Transverse colon (tissue), 4 donors: Measurements from ENCODE around the gene CRB2.

Experiments used
- EP300 ChIP-seq: sonication (generic); formaldehyde crosslinking; IDR thresholded peaks from one replicate; pipeline ENCODE4 v1.6.1; 2017; ENCODE audit warnings: antibody characterized with exemption, low read depth
- POLR2A ChIP-seq: fragments of 450-650 bp; IDR thresholded peaks from one replicate; pipeline ENCODE4 v1.6.1; 2016; ENCODE audit warnings: antibody characterized with exemption, mild to moderate bottlenecking, moderate library complexity
- POLR2AphosphoS5 ChIP-seq, 3 donors: sonication (generic); formaldehyde crosslinking; IDR thresholded peaks; one replicate each; pipeline ENCODE4 v1.6.1; 2016; ENCODE audit warnings: antibody characterized with exemption in 3 of 3
- TF ChIP-seq, protein P1 (sequence below), 5 experiments: fragments of 200-600 bp in 3 of 5; fragments of 450-650 bp in 2 of 5; sonication (generic) in 3 of 5; IDR thresholded peaks; 1 replicate in 2 of 5; 2 replicates in 3 of 5; pipeline ENCODE4 v1.5.1; 2016 to 2017; ENCODE audit warnings: antibody characterized with exemption in 5 of 5, inconsistent platforms in 3 of 5, mild to moderate bottlenecking in 2 of 5, moderate library complexity in 1 of 5

DNA sequence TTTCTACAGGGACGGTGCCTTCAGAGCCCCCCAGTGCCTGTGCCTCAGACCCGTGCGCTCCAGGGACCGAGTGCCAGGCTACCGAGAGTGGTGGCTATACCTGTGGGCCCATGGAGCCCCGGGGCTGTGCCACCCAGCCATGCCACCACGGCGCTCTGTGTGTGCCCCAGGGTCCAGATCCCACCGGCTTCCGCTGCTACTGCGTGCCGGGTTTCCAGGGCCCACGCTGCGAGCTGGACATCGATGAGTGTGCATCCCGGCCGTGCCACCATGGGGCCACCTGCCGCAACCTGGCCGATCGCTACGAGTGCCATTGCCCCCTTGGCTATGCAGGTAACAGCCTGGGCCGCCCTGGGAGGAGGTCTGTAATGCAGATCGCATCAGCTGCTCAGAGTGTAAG is 6.9 kb downstream of the CRB2 start:
- TF ChIP-seq, protein P1, sequence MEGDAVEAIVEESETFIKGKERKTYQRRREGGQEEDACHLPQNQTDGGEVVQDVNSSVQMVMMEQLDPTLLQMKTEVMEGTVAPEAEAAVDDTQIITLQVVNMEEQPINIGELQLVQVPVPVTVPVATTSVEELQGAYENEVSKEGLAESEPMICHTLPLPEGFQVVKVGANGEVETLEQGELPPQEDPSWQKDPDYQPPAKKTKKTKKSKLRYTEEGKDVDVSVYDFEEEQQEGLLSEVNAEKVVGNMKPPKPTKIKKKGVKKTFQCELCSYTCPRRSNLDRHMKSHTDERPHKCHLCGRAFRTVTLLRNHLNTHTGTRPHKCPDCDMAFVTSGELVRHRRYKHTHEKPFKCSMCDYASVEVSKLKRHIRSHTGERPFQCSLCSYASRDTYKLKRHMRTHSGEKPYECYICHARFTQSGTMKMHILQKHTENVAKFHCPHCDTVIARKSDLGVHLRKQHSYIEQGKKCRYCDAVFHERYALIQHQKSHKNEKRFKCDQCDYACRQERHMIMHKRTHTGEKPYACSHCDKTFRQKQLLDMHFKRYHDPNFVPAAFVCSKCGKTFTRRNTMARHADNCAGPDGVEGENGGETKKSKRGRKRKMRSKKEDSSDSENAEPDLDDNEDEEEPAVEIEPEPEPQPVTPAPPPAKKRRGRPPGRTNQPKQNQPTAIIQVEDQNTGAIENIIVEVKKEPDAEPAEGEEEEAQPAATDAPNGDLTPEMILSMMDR (IDR thresholded peaks at IDR 0.05): no peak
- no peak for TF ChIP-seq EP300
- no peak for TF ChIP-seq POLR2A
- TF ChIP-seq POLR2AphosphoS5 (IDR thresholded peaks at IDR 0.05): no peak
